Activated T-helper 17 cell treated with anti-CD3 and anti-CD28 coated beads, Interleukin-2, amount 50 U/mL, for 72 hours (primary cell): ENCODE data around the gene KLHL25. TPM values are rescaled to one million over a fixed set of nuclear protein-coding genes. Genes with fewer than 3 reads are reported as not detected.

Experiments used
- ATAC-seq: fragments of 150-1000 bp; cut with Tn5 transposase; replicated peaks from 2 replicates; pipeline ENCODE4 v1.10.0; 2021; ENCODE audit warnings: mild to moderate bottlenecking, moderate library complexity
- H3K27ac Mint-ChIP-seq: one replicate; pipeline ENCODE4 v1.8.0; 2022; ENCODE audit warnings: mixed read lengths
- H3K27me3 Mint-ChIP-seq: one replicate; pipeline ENCODE4 v1.8.0; 2022; ENCODE audit warnings: mixed read lengths
- H3K36me3 Mint-ChIP-seq: one replicate; pipeline ENCODE4 v1.8.0; 2022; ENCODE audit warnings: low read depth, mild to moderate bottlenecking, mixed read lengths
- H3K4me1 Mint-ChIP-seq: one replicate; pipeline ENCODE4 v1.8.0; 2022; ENCODE audit warnings: mixed read lengths
- H3K4me3 Mint-ChIP-seq: one replicate; pipeline ENCODE4 v1.8.0; 2022; ENCODE audit warnings: mild to moderate bottlenecking, mixed read lengths
- H3K9me3 Mint-ChIP-seq: one replicate; pipeline ENCODE4 v1.8.0; 2022; ENCODE audit warnings: mixed read lengths
- total RNA-seq, 2 donors: library from RNA; stranded (reverse); gene quantifications; one replicate each; pipeline ENCODE4 v1.2.3, GENCODE V29; 2022

The KLHL25 gene
- total RNA-seq, 2 donors from 2014 or later = 3.4 to 4.6 TPM

GRCh38 chr15:85793641-85794597 is 806 bp downstream of the KLHL25 start:
- Mint-ChIP-seq H3K27me3 (no peaks in the 10 kb centered on the region), H3K9me3 (no peaks in the 10 kb centered on the region), H3K4me3 (peak overlapping the region; percentile 83), H3K36me3 (no peaks in the 10 kb centered on the region), H3K4me1 (peaks cover 23% of the 10 kb centered on the region), H3K27ac (peak overlapping the region; percentile 71)
- peak; percentile 39 for ATAC-seq

DNA sequence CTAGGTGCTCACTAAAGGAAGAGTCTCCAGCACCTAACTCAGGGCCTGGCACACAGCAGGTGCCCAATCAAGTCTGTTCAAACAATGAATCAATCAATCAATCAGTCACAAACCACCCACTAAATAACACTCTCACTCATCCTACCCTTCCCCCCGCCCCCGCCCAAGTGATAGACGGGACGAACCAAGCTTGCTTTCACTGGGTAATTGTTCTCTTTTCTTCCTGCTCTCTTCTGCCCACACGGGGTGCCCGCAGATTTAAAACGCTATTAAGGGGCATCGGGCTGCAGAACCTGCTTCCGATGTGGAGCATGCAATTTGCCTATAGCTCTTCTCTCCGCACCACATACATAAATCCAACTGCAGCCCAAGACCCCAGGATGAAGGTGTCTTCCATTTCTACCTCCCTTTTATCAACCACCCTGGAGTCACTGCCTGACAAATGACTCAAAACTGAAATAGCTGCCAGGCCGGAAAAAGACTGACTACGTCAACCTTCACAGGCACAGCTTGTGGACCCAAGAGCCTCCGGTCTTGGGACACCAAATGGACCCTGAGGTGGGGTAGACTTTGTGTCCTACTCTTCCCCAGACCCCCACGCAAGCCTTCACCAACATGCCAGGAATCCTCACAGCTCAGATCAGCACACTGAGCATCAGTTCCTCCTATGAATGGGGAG is 1.7 kb downstream of the KLHL25 start:
- Mint-ChIP-seq H3K4me3 (peak overlapping the region; percentile 83), H3K27me3 (no peaks in the 10 kb centered on the region), H3K4me1 (peaks cover 23% of the 10 kb centered on the region), H3K9me3 (no peaks in the 10 kb centered on the region), H3K27ac (peak overlapping the region; percentile 71), H3K36me3 (no peaks in the 10 kb centered on the region)
- ATAC-seq = peak; percentile 47

- Mint-ChIP-seq H3K27ac (peak overlapping the region; percentile 71), H3K27me3 (no peaks in the 10 kb centered on the region), H3K4me1 (peaks cover 23% of the 10 kb centered on the region), H3K9me3 (no peaks in the 10 kb centered on the region), H3K4me3 (peak overlapping the region; percentile 83), H3K36me3 (no peaks in the 10 kb centered on the region)
- ATAC-seq = no peak
These were observed 2.5 kb downstream of the KLHL25 start for GRCh38 chr15:85792102-85792731.

DNA sequence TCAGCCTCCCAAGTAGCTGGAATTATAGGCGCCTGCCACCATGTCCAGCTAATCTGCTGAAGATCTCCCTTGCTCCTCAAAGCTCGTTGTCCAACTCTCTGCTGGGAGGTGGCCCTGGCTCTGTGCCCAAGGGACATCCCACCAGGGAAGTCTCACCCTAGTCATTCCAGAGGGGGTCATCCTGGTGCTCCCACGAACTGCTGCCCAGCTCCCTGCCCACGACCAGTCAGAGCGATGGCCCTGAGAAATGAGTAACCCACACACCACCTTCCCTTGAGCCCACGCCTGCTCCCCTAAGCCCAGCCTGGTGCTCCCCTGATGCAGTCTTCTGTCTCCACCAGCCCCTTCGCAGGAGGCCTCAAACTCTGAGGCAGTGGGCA is 5.2 kb downstream of the KLHL25 start:
- Mint-ChIP-seq H3K9me3 (no peaks in the 10 kb centered on the region), H3K4me3 (no peak overlapping the region), H3K27me3 (no peaks in the 10 kb centered on the region), H3K36me3 (no peaks in the 10 kb centered on the region), H3K27ac (peak overlapping the region; percentile 15), H3K4me1 (peaks cover 17% of the 10 kb centered on the region)
- no peak for ATAC-seq

GRCh38 chr15:85788771-85789495 is 5.8 kb downstream of the KLHL25 start:
- Mint-ChIP-seq H3K9me3 (no peaks in the 10 kb centered on the region), H3K27me3 (no peaks in the 10 kb centered on the region), H3K4me3 (no peak overlapping the region), H3K36me3 (no peaks in the 10 kb centered on the region), H3K27ac (no peak overlapping the region), H3K4me1 (peaks cover 18% of the 10 kb centered on the region)
- ATAC-seq = no peak

- Mint-ChIP-seq H3K4me1 (peaks cover 13% of the 10 kb centered on the region), H3K9me3 (no peaks in the 10 kb centered on the region), H3K36me3 (no peaks in the 10 kb centered on the region), H3K4me3 (peak overlapping the region; percentile 71), H3K27me3 (no peaks in the 10 kb centered on the region), H3K27ac (no peak overlapping the region)
- no peak for ATAC-seq
These were observed 8.0 kb downstream of the KLHL25 start for GRCh38 chr15:85786781-85787114.

DNA sequence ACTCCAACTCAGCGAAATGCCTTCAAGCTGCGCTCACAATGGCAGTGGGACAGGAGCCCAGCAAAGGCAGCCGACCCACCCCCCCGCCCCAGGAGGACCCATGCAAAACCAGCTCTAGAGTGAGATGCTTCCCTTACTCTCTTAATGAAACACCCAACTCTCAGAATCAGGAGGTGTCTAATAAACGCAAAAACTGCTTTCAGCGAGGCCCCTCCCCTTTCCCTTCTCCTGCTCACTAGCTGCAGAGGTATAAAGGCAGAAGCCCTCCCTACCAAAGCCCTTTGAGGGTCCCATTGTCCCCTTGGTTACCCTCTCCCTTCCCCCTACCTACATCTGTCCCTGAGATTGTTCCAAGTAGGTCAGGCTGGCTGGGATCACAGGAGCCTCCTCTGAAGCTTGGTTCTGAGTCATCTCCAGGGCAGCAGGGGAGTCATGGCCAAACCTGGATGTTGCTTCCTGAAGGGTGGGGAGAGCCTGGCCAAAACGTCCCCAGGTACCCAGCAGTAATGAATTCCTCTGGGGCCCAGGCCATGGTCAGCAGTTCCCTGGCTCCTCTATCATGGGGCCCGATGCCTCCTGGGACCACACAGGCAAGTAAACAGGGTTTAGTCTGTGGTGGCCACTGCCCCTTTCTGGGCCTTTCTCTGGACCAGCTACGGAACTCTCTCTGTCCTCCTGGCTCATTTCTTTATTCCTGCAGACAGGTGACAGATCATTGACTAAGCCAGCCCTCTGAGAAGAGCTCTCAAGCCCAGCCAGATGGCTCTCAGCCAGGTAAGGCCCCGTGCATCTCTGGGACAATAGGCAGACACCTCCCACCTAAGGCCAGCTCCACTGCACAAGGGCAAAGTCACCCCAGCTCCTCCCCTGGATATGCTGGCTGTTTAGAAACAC is 8.6 kb downstream of the KLHL25 start:
- Mint-ChIP-seq H3K27me3 (no peaks in the 10 kb centered on the region), H3K36me3 (no peaks in the 10 kb centered on the region), H3K4me3 (peak overlapping the region; percentile 71), H3K9me3 (no peaks in the 10 kb centered on the region), H3K27ac (peak overlapping the region; percentile 50), H3K4me1 (peaks cover 13% of the 10 kb centered on the region)
- ATAC-seq = peak; percentile 59

- ATAC-seq = peak; percentile 15
- Mint-ChIP-seq H3K27me3 (no peaks in the 10 kb centered on the region), H3K4me3 (no peak overlapping the region), H3K27ac (peak overlapping the region; percentile 71), H3K9me3 (no peaks in the 10 kb centered on the region), H3K36me3 (no peaks in the 10 kb centered on the region), H3K4me1 (peaks cover 19% of the 10 kb centered on the region)
These were observed 12.7 kb downstream of the KLHL25 start for GRCh38 chr15:85782064-85782463.

GRCh38 chr15:85781099-85781498 is 13.6 kb downstream of the KLHL25 start:
- Mint-ChIP-seq H3K4me1 (peaks cover 14% of the 10 kb centered on the region), H3K9me3 (no peaks in the 10 kb centered on the region), H3K27ac (no peak overlapping the region), H3K36me3 (no peaks in the 10 kb centered on the region), H3K4me3 (no peak overlapping the region), H3K27me3 (no peaks in the 10 kb centered on the region)
- no peak for ATAC-seq

GRCh38 chr15:85780225-85780985 is 14.3 kb downstream of the KLHL25 start:
- H3K9me3 Mint-ChIP-seq = no peaks in the 10 kb centered on the region
- H3K36me3 Mint-ChIP-seq = no peaks in the 10 kb centered on the region
- H3K27me3 Mint-ChIP-seq = no peaks in the 10 kb centered on the region
- peak overlapping the region; percentile 23 for H3K27ac Mint-ChIP-seq
- H3K4me3 Mint-ChIP-seq = no peak overlapping the region
- H3K4me1 Mint-ChIP-seq = peaks cover 13% of the 10 kb centered on the region
- no peak for ATAC-seq

GRCh38 chr15:85779249-85779648 is 15.5 kb downstream of the KLHL25 start:
- no peak for ATAC-seq

GRCh38 chr15:85778107-85778776 is 16.5 kb downstream of the KLHL25 start:
- no peak for ATAC-seq
- Mint-ChIP-seq H3K27me3 (no peaks in the 10 kb centered on the region), H3K36me3 (no peaks in the 10 kb centered on the region), H3K27ac (no peak overlapping the region), H3K4me3 (no peak overlapping the region), H3K9me3 (no peaks in the 10 kb centered on the region), H3K4me1 (peaks cover 11% of the 10 kb centered on the region)

More at GRCh38 chr15:85779249-85779648, 15.5 kb downstream of the KLHL25 start:
- Mint-ChIP-seq H3K4me1 (peaks cover 13% of the 10 kb centered on the region), H3K27ac (no peak overlapping the region), H3K27me3 (no peaks in the 10 kb centered on the region), H3K4me3 (no peak overlapping the region), H3K36me3 (no peaks in the 10 kb centered on the region), H3K9me3 (no peaks in the 10 kb centered on the region)
